Thyroid gland (tissue), 4 donors: ENCODE data around the gene HOXB3.

ENCODE experiments used
- POLR2A ChIP-seq, 2 donors: fragments of 450-650 bp; IDR thresholded peaks; one replicate each; pipeline ENCODE4 v1.6.1; 2017; ENCODE audit warnings: antibody characterized with exemption in 2 of 2, mild to moderate bottlenecking in 2 of 2, moderate library complexity in 1 of 2
- TF ChIP-seq, protein P1 (sequence below), 6 experiments: fragments of 200-600 bp in 3 of 6; fragments of 450-650 bp in 3 of 6; sonication (generic) in 3 of 6; IDR thresholded peaks; one replicate each; pipeline ENCODE4 v1.5.1; 2016 to 2019; ENCODE audit warnings: antibody characterized with exemption in 6 of 6, mild to moderate bottlenecking in 2 of 6, inconsistent platforms in 1 of 6, moderate library complexity in 1 of 6

DNA sequence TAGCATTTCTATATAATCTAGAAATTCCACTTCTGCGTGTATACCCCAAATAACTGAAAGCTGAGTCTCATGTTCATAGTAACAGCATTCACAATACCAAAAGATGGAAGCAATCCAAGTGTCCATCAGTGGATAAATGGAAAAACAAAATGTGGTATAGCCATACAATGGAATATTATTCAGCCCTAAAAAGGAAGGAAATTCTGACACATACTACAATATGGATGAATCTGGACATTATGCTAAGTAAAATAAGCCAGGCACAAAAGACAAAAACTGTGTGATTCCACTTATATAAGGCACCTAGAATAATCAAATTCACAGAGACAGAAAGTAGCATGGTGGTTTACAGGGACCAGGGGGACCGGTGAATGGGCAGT is 79.7 kb downstream of the HOXB3 start:
- no peak for TF ChIP-seq POLR2A (IDR thresholded peaks at IDR 0.05)
- TF ChIP-seq, protein P1, sequence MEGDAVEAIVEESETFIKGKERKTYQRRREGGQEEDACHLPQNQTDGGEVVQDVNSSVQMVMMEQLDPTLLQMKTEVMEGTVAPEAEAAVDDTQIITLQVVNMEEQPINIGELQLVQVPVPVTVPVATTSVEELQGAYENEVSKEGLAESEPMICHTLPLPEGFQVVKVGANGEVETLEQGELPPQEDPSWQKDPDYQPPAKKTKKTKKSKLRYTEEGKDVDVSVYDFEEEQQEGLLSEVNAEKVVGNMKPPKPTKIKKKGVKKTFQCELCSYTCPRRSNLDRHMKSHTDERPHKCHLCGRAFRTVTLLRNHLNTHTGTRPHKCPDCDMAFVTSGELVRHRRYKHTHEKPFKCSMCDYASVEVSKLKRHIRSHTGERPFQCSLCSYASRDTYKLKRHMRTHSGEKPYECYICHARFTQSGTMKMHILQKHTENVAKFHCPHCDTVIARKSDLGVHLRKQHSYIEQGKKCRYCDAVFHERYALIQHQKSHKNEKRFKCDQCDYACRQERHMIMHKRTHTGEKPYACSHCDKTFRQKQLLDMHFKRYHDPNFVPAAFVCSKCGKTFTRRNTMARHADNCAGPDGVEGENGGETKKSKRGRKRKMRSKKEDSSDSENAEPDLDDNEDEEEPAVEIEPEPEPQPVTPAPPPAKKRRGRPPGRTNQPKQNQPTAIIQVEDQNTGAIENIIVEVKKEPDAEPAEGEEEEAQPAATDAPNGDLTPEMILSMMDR (IDR thresholded peaks at IDR 0.05): no peak
